ENCODE data around the gene CD300E.
"Not testable (repeated sequence)": the region's sequence is repeated elsewhere in the genome, so short reads cannot be mapped to it uniquely, and the experiment has no call there.

The CD300E gene

GRCh38 chr17:74591503-74591902 lies 32.0 kb downstream of the CD300E start:
- TF ChIP-seq, protein P1, sequence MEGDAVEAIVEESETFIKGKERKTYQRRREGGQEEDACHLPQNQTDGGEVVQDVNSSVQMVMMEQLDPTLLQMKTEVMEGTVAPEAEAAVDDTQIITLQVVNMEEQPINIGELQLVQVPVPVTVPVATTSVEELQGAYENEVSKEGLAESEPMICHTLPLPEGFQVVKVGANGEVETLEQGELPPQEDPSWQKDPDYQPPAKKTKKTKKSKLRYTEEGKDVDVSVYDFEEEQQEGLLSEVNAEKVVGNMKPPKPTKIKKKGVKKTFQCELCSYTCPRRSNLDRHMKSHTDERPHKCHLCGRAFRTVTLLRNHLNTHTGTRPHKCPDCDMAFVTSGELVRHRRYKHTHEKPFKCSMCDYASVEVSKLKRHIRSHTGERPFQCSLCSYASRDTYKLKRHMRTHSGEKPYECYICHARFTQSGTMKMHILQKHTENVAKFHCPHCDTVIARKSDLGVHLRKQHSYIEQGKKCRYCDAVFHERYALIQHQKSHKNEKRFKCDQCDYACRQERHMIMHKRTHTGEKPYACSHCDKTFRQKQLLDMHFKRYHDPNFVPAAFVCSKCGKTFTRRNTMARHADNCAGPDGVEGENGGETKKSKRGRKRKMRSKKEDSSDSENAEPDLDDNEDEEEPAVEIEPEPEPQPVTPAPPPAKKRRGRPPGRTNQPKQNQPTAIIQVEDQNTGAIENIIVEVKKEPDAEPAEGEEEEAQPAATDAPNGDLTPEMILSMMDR (IDR thresholded peaks at IDR 0.05; ENCODE audit: low read depth, low read length) = no peak
- no peak overlapping the region for H3K4me3 ChIP-seq (ENCODE audit: low read depth, low read length)

- H3K4me3 ChIP-seq (ENCODE audit: low read depth, low read length) = no peak overlapping the region
- TF ChIP-seq, protein P1 (IDR thresholded peaks at IDR 0.05; ENCODE audit: low read depth, low read length) = no peak
Measured at GRCh38 chr17:74585711-74586110, 37.8 kb downstream of the CD300E start.

- H3K4me3 ChIP-seq (ENCODE audit: low read depth, low read length) = no peak overlapping the region
- TF ChIP-seq, protein P1 (IDR thresholded peaks at IDR 0.05; ENCODE audit: low read depth, low read length) = no peak
Measured at GRCh38 chr17:74584292-74585060, 39.1 kb downstream of the CD300E start.

DNA sequence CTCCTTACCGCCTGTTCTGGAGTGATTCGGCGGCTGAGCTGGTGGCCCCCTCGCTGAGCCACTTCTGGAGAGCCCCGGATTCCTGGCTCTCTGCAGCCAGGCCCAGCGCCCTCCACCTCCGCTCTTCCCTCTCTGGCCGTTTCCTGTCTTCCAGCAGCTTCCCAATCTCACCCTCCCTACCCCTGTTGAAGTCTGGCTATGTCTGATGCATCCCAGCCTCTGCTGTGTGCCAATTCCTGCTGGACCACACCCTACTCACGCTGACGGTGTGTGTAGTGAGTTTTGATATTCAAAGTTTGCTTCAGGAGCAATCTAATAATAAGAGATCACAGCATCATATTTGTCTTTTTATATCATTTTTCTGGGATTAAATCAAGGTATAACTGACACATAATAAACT lies 40.9 kb downstream of the CD300E start:
- TF ChIP-seq, protein P1 (IDR thresholded peaks at IDR 0.05; ENCODE audit: low read depth, low read length) = no peak

GRCh38 chr17:74579900-74580299 lies 43.6 kb downstream of the CD300E start:
- TF ChIP-seq, protein P1 (IDR thresholded peaks at IDR 0.05; ENCODE audit: low read depth, low read length) = no peak
- no peak overlapping the region for H3K4me3 ChIP-seq (ENCODE audit: low read depth, low read length)

More for the DNA sequence above, 40.9 kb downstream of the CD300E start:
- no peak overlapping the region for H3K4me3 ChIP-seq (ENCODE audit: low read depth, low read length)

DNA sequence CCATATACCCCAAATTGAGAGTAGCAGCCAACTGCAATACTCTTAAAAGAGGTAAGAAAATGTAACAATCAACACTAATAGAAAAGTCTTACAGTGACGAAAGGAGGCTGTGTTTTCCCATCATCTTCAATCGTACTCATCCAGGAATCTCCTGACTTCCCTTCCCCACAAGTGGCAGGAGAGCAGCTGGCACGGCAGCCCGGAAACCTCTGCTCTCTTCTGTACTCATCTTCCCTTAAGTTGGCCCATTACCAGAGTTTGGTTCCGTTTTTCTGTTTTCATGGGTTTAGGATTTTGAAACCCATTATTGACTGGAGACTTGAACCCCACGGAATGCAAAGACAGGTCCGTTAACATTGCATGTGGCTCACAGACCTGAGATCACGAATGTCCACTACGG lies 44.6 kb downstream of the CD300E start:
- H3K4me3 ChIP-seq (ENCODE audit: low read depth, low read length) = no peak overlapping the region
- TF ChIP-seq, protein P1 (IDR thresholded peaks at IDR 0.05; ENCODE audit: low read depth, low read length) = no peak

DNA sequence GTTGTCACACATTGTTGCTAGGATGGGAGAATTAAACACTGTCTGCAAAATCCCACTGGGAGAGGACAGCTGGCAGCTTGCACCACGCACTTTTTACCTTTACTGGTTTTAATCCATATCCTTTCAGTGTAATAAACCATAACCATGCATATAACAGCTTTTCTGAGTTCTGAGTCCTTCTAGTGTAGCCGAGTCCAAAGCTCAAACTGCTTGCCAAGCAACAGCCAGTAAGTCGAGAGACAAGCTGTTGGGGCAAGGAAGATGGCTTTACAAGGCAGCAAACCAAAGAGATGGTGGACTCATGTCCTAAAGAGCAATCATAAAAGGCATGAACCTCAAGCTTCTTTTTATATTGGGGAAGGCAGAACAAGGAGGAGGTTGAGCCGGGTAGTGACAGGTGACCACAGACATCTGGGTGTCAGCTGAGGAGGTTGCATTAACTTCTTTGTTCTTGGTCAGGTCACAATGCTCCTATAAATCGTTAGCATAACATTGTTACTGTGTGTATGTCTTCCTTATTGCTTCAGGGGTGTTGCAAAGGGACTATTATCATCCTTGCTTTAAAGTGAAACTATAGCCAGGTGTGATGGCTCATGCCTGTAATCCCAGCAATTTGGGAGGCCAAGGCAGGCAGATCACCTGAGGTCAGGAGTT lies 48.9 kb downstream of the CD300E start:
- TF ChIP-seq, protein P1 (IDR thresholded peaks at IDR 0.05; ENCODE audit: low read depth, low read length) = no peak
- no peak overlapping the region for H3K4me3 ChIP-seq (ENCODE audit: low read depth, low read length)

- not testable (repeated sequence) for H3K4me3 ChIP-seq (ENCODE audit: low read depth, low read length)
Measured at GRCh38 chr17:74573635-74574034, 49.9 kb downstream of the CD300E start.
